CD4-positive, alpha-beta memory T cell (primary cell): ENCODE data around the gene GNAZ. TPM values are rescaled to one million over a fixed set of nuclear protein-coding genes. Genes with fewer than 3 reads are reported as not detected.

Experiments
- CTCF ChIA-PET: fragments of 350-600 bp; sonication (Branson Sonifier 250); formaldehyde crosslinking; loops from one replicate; lab custom pipeline; 2021; ENCODE audit warnings: inconsistent platforms; ENCODE audit not compliant: partially characterized antibody; lab: Charles Lee
- POLR2A ChIA-PET: fragments of 350-600 bp; sonication (Branson Sonifier 250); formaldehyde crosslinking; loops from one replicate; lab custom pipeline; 2021; ENCODE audit not compliant: partially characterized antibody; lab: Charles Lee
- DNase-seq, 5 donors: peaks; one replicate each; pipeline versions ENCODE4 v3.0.0 to v3.0.0-alpha.2; 2020 to 2022; ENCODE audit warnings: mixed read lengths in 1 of 5
- H3K27ac ChIP-seq: one replicate; pipeline ENCODE4 v1.7.0; 2013; ENCODE audit warnings: low read depth, low read length
- H3K27me3 ChIP-seq: 2 replicates; pipeline ENCODE4 v1.7.0; 2013; ENCODE audit warnings: mild to moderate bottlenecking, low read length, moderate library complexity; ENCODE audit not compliant: insufficient read depth
- H3K36me3 ChIP-seq: 2 replicates; pipeline ENCODE4 v1.7.0; 2013; ENCODE audit warnings: mild to moderate bottlenecking, low read length, moderate library complexity; ENCODE audit not compliant: insufficient read depth
- H3K4me1 ChIP-seq: 2 replicates; pipeline ENCODE4 v1.7.0; 2013; ENCODE audit warnings: mild to moderate bottlenecking, low read length, moderate library complexity; ENCODE audit not compliant: insufficient read depth
- H3K4me3 ChIP-seq, 2 donors: one replicate each; pipeline ENCODE4 v1.7.0; 2013; ENCODE audit warnings: low read length in 2 of 2, mild to moderate bottlenecking in 1 of 2
- H3K9me3 ChIP-seq, 2 donors: one replicate each; pipeline ENCODE4 v1.7.0; 2013; ENCODE audit warnings: low read length in 2 of 2, control low read depth in 1 of 2; ENCODE audit not compliant: control insufficient read depth in 1 of 2
- H3K27ac Mint-ChIP-seq, 7 donors: one replicate each; pipeline ENCODE4 v1.8.0; 2020 to 2021; ENCODE audit warnings: mixed read lengths in 7 of 7, mild to moderate bottlenecking in 6 of 7, inconsistent platforms in 3 of 7, moderate library complexity in 3 of 7
- H3K27me3 Mint-ChIP-seq, 2 donors: one replicate each; pipeline ENCODE4 v1.8.0; 2020 to 2021; ENCODE audit warnings: mixed read lengths in 2 of 2
- H3K36me3 Mint-ChIP-seq, 2 donors: one replicate each; pipeline ENCODE4 v1.8.0; 2020 to 2021; ENCODE audit warnings: mixed read lengths in 2 of 2, inconsistent platforms in 1 of 2, mild to moderate bottlenecking in 1 of 2
- H3K4me1 Mint-ChIP-seq, 4 donors: one replicate each; pipeline ENCODE4 v1.8.0; 2020 to 2021; ENCODE audit warnings: mixed read lengths in 4 of 4, mild to moderate bottlenecking in 1 of 4
- H3K4me3 Mint-ChIP-seq, 8 donors: one replicate each; pipeline ENCODE4 v1.8.0; 2020 to 2021; ENCODE audit warnings: mixed read lengths in 8 of 8, mild to moderate bottlenecking in 7 of 8, moderate library complexity in 6 of 8, inconsistent platforms in 3 of 8
- H3K9me3 Mint-ChIP-seq, 8 donors: one replicate each; pipeline ENCODE4 v1.8.0; 2020 to 2021; ENCODE audit warnings: mixed read lengths in 8 of 8, mild to moderate bottlenecking in 5 of 8, inconsistent platforms in 3 of 8, moderate library complexity in 1 of 8
- intact Hi-C: fragments of 100-400 bp; cut with micrococcal nuclease; formaldehyde crosslinking; loops from one replicate; pipeline ENCODE4 v1.15.1; 2023
- polyA plus RNA-seq, 2 donors: library from polyadenylated mRNA; unstranded; fragments of 300-500 nt; fragmentation: Illumina TruSeq; gene quantifications; one replicate each; pipeline ENCODE4 v1.2.3, GENCODE V29; 2021
- total RNA-seq, 2 experiments: library from RNA; stranded (reverse); gene quantifications; one replicate each; pipeline ENCODE4 v1.2.3, GENCODE V29; 2021

Gene GNAZ
- total and polyA plus RNA-seq, 4 experiments from 2014 or later = 0.05 to 0.76 (median 0.36) TPM; not detected in 1

DNA sequence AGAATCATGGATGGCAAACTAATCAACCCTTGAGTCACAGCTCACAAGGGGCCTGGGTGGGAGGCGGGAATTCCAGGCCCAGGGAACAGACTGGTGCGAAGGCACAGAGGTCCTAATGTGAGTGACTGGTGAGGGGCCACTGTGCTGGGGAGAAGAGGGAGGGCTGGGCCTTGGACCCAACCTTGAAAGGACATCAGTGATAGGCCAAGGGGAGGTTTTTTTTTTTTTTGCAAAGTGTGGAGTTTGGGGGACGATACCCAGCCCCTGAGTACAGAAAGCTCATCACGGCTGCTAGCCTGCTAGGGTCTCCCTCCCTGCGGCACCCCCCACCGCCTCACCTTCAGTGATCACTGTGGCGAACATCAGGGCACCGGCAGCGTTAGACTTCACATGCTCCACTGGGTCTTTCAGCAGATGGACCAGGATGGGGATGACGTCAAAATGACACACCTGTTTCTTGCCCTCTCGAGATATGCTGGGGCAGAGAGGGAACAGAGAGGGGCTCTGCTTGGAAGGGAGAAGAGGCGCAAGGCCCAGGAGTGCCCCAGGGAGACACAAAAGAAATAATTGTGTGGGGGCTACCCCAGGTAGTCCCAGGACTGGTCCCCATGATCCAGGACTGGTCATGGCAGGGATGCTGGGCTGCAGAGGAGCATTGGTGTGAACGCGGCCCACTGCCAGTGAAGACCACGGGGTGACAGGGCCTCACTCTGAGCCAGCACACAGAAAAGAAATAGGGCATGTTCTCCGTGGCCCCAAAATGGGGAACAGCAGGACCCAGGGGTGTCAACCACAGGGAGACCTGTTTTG lies 8.6 kb upstream of the GNAZ start:
- H3K36me3 ChIP-seq = no peaks in the 10 kb centered on the region
- no peaks in the 10 kb centered on the region for H3K27me3 ChIP-seq
- H3K4me3 Mint-ChIP-seq = no peak overlapping the region
- peaks cover 0 to 6% (median 0%) of the 10 kb centered on the region in 4 donors for H3K4me1 Mint-ChIP-seq
- H3K9me3 ChIP-seq = no peaks in the 10 kb centered on the region
- H3K27ac ChIP-seq = no peak overlapping the region
- no peak overlapping the region for H3K27ac Mint-ChIP-seq
- intact Hi-C loops = no loop called here
- H3K4me1 ChIP-seq = no peaks in the 10 kb centered on the region
- no peaks in the 10 kb centered on the region for H3K27me3 Mint-ChIP-seq
- CTCF ChIA-PET = no interaction called here
- no peak overlapping the region for H3K4me3 ChIP-seq
- no peaks in the 10 kb centered on the region for H3K36me3 Mint-ChIP-seq
- DNase-seq = no peak
- POLR2A ChIA-PET = no interaction called here
- H3K9me3 Mint-ChIP-seq = peaks cover 0 to 8% (median 5%) of the 10 kb centered on the region in 8 donors

DNA sequence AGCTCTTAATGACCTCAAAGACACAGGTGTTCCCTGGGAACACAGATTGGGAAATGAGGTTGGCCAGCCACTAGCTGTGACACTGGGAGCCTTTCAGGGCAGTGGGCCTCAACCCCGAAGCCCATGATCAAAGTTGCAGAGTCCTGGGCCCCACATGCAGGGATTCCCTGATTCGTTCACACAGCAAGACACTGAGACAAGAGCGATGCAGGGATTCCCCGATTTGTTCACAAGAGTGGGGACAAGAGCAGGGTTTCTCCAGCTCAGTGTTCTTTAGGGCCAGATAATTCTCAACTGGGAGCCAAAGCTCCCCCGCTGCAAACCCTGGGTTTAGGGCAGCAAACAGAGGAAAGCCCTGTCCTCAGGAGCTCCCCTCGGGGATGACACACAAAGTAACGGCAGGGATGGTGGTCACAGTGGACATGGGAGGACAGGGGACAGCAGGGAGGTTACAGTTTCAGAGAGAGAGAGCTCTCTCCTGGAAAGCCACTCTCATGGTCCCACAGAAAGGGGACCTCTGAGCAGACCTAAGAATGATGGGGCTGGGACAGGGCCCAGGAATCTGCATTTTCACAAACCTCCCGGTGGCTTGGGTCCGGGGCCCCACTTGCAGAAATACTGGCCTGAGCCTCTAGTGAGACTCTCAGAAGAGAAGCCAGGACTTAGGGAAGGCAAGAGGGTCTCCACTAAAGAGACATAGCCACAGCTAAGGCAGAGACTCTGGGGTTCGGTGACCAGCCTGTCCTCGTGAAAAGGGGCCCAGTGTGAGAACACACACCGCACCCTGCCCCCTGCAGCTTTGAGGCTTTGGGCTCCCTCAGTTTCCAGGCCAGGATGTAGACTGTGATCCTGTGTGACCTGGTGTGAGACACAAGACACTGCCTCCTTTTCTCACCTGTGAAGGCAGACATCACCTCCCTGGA lies 7.4 kb upstream of the GNAZ start:
- Histone ChIP-seq H3K27me3 (no peaks in the 10 kb centered on the region), H3K4me3 (no peak overlapping the region), H3K27ac (no peak overlapping the region), H3K4me1 (no peaks in the 10 kb centered on the region), H3K9me3 (no peaks in the 10 kb centered on the region), H3K36me3 (no peaks in the 10 kb centered on the region)
- peak overlapping the region in 1 of 7 donors; percentile 19 for H3K27ac Mint-ChIP-seq
- H3K4me1 Mint-ChIP-seq = peaks cover 0 to 7% (median 2%) of the 10 kb centered on the region in 4 donors
- no peaks in the 10 kb centered on the region for H3K27me3 Mint-ChIP-seq
- DNase-seq = no peak
- H3K4me3 Mint-ChIP-seq = no peak overlapping the region
- POLR2A ChIA-PET = no interaction called here
- no peaks in the 10 kb centered on the region for H3K9me3 Mint-ChIP-seq
- H3K36me3 Mint-ChIP-seq = no peaks in the 10 kb centered on the region
- intact Hi-C loops = no loop called here
- CTCF ChIA-PET = no interaction called here

DNA sequence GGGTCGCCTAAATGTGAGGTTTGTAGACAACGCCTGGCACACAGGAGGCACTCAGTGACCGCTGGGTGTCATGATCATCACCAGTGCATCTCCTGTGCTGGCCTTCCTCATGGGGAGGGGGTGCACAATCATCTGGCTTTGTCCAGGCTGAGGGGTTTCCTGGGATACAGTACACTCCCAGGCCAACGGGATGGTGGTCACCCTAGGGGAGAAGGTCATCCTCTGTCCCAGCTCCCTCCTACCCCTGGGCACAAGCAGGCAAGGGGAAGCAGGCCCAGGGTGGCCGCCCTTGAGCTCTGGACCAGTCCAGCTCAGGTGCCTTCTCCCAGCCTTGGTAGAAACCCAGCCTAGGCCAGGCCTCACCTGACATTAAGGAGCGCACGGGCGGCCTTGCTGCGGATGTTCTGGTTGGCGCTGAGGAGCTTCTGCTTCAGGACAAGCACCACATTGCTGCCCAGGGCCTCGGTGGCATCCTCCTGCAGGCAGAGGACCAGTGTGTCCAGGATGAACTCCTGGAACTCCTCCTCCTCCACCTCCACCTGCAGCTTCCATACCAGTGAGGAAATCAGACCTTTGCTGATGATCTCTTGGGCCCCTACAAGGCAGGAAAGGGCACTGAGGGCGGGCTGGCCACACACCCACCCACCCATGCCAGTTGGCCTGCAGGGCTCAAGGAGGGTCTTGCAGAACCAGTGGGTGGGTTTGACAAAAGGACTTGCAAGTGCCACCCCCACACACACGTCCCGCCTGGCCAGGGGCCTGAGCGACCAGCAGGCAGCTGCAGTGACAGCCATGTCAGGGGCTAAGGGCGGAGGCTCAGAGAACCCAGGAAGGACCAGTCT lies 6.6 kb upstream of the GNAZ start:
- no peaks in the 10 kb centered on the region for H3K36me3 ChIP-seq
- H3K4me1 ChIP-seq = no peaks in the 10 kb centered on the region
- peaks cover 0 to 7% (median 3%) of the 10 kb centered on the region in 4 donors for H3K4me1 Mint-ChIP-seq
- no peaks in the 10 kb centered on the region for H3K27me3 Mint-ChIP-seq
- POLR2A ChIA-PET = no interaction called here
- H3K4me3 ChIP-seq = no peak overlapping the region
- H3K27ac ChIP-seq = no peak overlapping the region
- no peaks in the 10 kb centered on the region for H3K27me3 ChIP-seq
- no peak overlapping the region for H3K4me3 Mint-ChIP-seq
- no peak for DNase-seq
- CTCF ChIA-PET = no interaction called here
- H3K9me3 ChIP-seq = no peaks in the 10 kb centered on the region
- no peaks in the 10 kb centered on the region for H3K36me3 Mint-ChIP-seq
- intact Hi-C loops = no loop called here
- no peak overlapping the region for H3K27ac Mint-ChIP-seq
- no peaks in the 10 kb centered on the region for H3K9me3 Mint-ChIP-seq

DNA sequence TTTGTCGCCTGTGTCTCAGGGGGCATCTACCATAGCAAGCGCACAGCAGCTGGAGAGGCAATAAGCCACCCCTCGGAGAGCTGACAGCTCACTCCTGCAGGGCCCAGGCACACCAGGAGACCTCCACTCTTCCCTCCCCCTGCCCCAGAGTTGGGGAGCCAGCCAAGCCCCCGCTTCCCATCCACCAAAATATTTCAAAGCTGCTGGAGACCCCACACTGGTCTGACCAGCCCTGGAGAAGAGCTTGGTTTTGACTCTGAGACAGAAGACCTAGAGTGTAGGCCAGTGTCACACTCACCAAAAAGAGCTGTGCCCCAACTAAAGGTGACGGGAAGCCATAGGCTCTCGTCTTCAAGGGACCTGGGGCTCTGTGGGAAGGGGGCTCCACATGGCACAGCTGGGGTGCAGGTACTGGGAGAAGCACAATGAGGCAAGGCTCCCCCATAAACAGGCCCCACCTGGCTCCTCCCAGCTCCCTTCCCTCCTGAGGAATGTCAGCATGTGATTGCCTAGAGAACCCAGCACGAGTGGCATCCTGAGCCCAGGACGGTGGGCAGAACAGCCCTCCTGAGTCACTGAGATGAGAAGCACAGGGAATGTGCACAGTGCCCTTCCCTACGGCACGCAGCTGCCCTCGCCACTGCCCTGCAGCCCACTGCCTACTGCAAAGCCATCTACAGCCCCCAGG lies 5.8 kb upstream of the GNAZ start:
- ChIA-PET POLR2A (no interaction called here), CTCF (no interaction called here)
- Histone ChIP-seq H3K27me3 (no peaks in the 10 kb centered on the region), H3K27ac (no peak overlapping the region), H3K9me3 (no peaks in the 10 kb centered on the region), H3K4me3 (no peak overlapping the region), H3K4me1 (no peaks in the 10 kb centered on the region), H3K36me3 (no peaks in the 10 kb centered on the region)
- Mint-ChIP-seq H3K27ac (peak overlapping the region in 1 of 7 donors; percentile 76), H3K27me3 (no peaks in the 10 kb centered on the region), H3K4me3 (no peak overlapping the region), H3K9me3 (no peaks in the 10 kb centered on the region), H3K4me1 (peaks cover 0 to 9% (median 5%) of the 10 kb centered on the region in 4 donors), H3K36me3 (no peaks in the 10 kb centered on the region)
- intact Hi-C loops = loop anchor here (5.0 kb wide), 1 partner anchor 73 kb away; no protein-coding TSS in a partner anchor
- DNase-seq = no peak

DNA sequence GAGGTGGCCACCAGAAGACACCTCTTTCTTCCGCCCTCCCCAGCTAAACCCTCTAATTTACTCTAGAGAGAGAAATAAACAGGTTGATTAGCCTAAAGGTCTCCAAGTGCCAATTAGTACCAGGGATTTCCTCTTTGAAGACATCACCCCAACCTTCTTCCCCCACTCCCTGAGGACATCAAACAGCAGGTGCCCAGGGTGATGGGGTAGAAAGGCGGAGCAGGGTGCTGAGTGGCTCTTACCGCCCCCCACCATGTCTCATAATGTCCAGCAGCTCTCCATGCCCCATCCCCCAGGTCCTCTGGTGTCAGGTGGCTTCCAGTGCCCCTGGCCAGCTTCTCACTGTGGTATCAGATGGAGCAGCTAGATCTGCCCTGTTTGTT lies 5.3 kb upstream of the GNAZ start:
- no peak overlapping the region for H3K4me3 Mint-ChIP-seq

DNA sequence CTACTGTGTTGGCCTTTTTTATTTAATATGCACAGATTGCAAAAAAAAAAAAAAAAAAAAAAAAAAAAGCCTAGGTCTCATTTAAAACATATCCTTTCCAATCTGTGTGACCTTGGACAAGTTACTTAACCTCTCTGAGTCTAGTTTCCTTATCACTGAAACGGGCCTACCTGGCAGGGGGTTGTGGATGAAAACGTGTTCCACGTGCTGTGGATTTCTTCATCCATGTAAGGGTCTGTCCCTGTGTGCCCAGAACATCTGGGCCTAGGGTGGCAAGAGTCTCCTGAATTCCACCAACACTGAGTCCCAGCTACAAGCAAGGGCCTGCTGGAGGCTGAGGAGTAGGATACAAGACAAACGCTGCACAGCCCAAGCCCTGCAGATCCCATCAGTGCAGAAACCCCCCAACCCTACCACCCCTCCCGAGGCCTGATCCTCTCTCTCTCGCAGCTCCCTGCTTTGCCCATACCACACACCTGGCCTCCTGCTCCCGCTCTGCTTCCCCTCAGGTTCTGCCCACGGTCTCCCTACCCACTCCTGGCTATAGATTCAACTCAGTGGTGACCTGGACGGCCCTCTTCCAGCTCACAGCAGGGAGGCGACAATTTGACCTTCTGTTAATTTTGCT lies 4.7 kb upstream of the GNAZ start:
- H3K27ac ChIP-seq = no peak overlapping the region
- intact Hi-C loops = loop anchor here (5.0 kb wide), 1 partner anchor 72 kb away; no protein-coding TSS in a partner anchor

More for the DNA sequence above, 5.3 kb upstream of the GNAZ start:
- H3K36me3 Mint-ChIP-seq = no peaks in the 10 kb centered on the region
- H3K9me3 Mint-ChIP-seq = no peaks in the 10 kb centered on the region
- peaks cover 1 to 12% (median 6%) of the 10 kb centered on the region in 4 donors for H3K4me1 Mint-ChIP-seq
- peak overlapping the region in 1 of 7 donors; percentile 76 for H3K27ac Mint-ChIP-seq
- DNase-seq = no peak
- H3K4me1 ChIP-seq = peaks cover 3% of the 10 kb centered on the region
- H3K27ac ChIP-seq = no peak overlapping the region
- H3K36me3 ChIP-seq = no peaks in the 10 kb centered on the region
- POLR2A ChIA-PET = no interaction called here
- CTCF ChIA-PET = no interaction called here
- intact Hi-C loops = loop anchor here (5.0 kb wide), 1 partner anchor 72 kb away; no protein-coding TSS in a partner anchor
- no peaks in the 10 kb centered on the region for H3K27me3 Mint-ChIP-seq
- no peaks in the 10 kb centered on the region for H3K9me3 ChIP-seq
- H3K27me3 ChIP-seq = no peaks in the 10 kb centered on the region
- H3K4me3 ChIP-seq = no peak overlapping the region

More for the DNA sequence above, 4.7 kb upstream of the GNAZ start:
- Histone ChIP-seq H3K9me3 (no peaks in the 10 kb centered on the region), H3K4me3 (no peak overlapping the region), H3K36me3 (no peaks in the 10 kb centered on the region), H3K27me3 (no peaks in the 10 kb centered on the region), H3K4me1 (peaks cover 3% of the 10 kb centered on the region)
- DNase-seq = no peak
- Mint-ChIP-seq H3K27me3 (no peaks in the 10 kb centered on the region), H3K4me1 (peaks cover 1 to 12% (median 6%) of the 10 kb centered on the region in 4 donors), H3K27ac (peak overlapping the region in 2 of 7 donors; percentile 30 to 59), H3K36me3 (no peaks in the 10 kb centered on the region), H3K9me3 (no peaks in the 10 kb centered on the region), H3K4me3 (no peak overlapping the region)
- ChIA-PET POLR2A (no interaction called here), CTCF (no interaction called here)
